Measurements from ENCODE around the gene SYNDIG1.

DNA sequence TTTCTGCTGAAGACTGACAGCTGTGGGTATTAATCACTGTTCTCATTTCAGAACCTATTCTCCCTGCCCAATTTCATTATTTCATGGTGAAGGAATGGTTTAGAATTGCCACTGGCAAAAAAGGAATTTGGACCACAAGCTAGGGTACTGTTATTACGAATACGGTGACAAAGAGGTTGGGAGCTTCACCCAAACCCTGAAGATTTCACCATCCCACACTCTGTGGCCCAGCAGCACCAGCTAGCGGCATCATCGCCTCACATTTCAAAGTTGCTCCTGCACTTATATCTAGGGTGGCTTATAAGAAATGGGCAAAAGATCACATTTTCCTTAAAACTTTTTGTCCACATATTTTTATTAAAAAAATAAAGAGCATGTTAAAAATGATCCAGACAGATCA lies 236.1 kb downstream of the SYNDIG1 start:
- TF ChIP-seq, protein P1, sequence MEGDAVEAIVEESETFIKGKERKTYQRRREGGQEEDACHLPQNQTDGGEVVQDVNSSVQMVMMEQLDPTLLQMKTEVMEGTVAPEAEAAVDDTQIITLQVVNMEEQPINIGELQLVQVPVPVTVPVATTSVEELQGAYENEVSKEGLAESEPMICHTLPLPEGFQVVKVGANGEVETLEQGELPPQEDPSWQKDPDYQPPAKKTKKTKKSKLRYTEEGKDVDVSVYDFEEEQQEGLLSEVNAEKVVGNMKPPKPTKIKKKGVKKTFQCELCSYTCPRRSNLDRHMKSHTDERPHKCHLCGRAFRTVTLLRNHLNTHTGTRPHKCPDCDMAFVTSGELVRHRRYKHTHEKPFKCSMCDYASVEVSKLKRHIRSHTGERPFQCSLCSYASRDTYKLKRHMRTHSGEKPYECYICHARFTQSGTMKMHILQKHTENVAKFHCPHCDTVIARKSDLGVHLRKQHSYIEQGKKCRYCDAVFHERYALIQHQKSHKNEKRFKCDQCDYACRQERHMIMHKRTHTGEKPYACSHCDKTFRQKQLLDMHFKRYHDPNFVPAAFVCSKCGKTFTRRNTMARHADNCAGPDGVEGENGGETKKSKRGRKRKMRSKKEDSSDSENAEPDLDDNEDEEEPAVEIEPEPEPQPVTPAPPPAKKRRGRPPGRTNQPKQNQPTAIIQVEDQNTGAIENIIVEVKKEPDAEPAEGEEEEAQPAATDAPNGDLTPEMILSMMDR (conservative IDR thresholded peaks at IDR 0.05; ENCODE audit: low read depth, low read length) = peak; percentile 57; the same call in 1 of the 2 replicates
- no peak for TF ChIP-seq EZH2 (IDR thresholded peaks at IDR 0.05; ENCODE audit: low read length, unreplicated experiment)

All from PC-3 (cell line).